Neural cell (in vitro differentiated cells): Measurements from ENCODE around the gene PKN1. TPM values are rescaled to one million over a fixed set of nuclear protein-coding genes. Genes with fewer than 3 reads are reported as not detected.

Experiments
- H2AFZ ChIP-seq: fragments of 200-600, 300-800 bp; sonication (generic), shearing (Covaris generic); 2 replicates; pipeline ENCODE4 v1.6.0; 2014; ENCODE audit warnings: low read depth, mild to moderate bottlenecking, antibody characterized with exemption, low read length, moderate library complexity
- H3F3A ChIP-seq: fragments of 200-600 bp; shearing (Covaris generic); 2 replicates; pipeline ENCODE4 v1.6.1; 2016; ENCODE audit warnings: mild to moderate bottlenecking, moderate library complexity, mixed read lengths, antibody characterized with exemption, low read length; ENCODE audit not compliant: insufficient read depth, poor library complexity, severe bottlenecking
- H3K27ac ChIP-seq: fragments of 200-600, 300-800 bp; sonication (generic), shearing (Covaris generic); 2 replicates; pipeline ENCODE4 v1.5.1; 2014; ENCODE audit warnings: mild to moderate bottlenecking, low read length, moderate library complexity
- H3K27me3 ChIP-seq: fragments of 300-800, 200-600 bp; sonication (generic), shearing (Covaris generic); 2 replicates; pipeline ENCODE4 v1.6.0; 2014; ENCODE audit warnings: mild to moderate bottlenecking, low read depth, low read length, moderate library complexity; ENCODE audit not compliant: insufficient read depth
- H3K36me3 ChIP-seq: fragments of 300-800, 200-600 bp; sonication (generic), shearing (Covaris generic); 2 replicates; pipeline ENCODE4 v1.5.1; 2014; ENCODE audit warnings: mild to moderate bottlenecking, antibody characterized with exemption, low read length, moderate library complexity; ENCODE audit not compliant: insufficient read depth
- H3K4me2 ChIP-seq: fragments of 300-800, 200-600 bp; sonication (generic), shearing (Covaris generic); 2 replicates; pipeline ENCODE4 v1.6.0; 2014; ENCODE audit warnings: mild to moderate bottlenecking, low read length
- H3K4me3 ChIP-seq: fragments of 300-800, 200-600 bp; sonication (generic), shearing (Covaris generic); 2 replicates; pipeline ENCODE4 v1.5.1; 2014; ENCODE audit warnings: mild to moderate bottlenecking, low read length, moderate library complexity
- H3K79me2 ChIP-seq: fragments of 200-600 bp; shearing (Covaris generic); replicated peaks from 2 replicates; pipeline ENCODE4 v1.6.0; 2014; ENCODE audit warnings: mild to moderate bottlenecking, low read length, moderate library complexity; ENCODE audit not compliant: insufficient read depth
- H3K9ac ChIP-seq: fragments of 300-800, 200-600 bp; sonication (generic), shearing (Covaris generic); 2 replicates; pipeline ENCODE4 v1.6.1; 2016; ENCODE audit warnings: mild to moderate bottlenecking, low read length, mixed read lengths
- H3K9me2 ChIP-seq: fragments of 200-600 bp; shearing (Covaris generic); 2 replicates; pipeline ENCODE4 v1.6.1; 2016; ENCODE audit warnings: mild to moderate bottlenecking, low read length, mixed read lengths; ENCODE audit not compliant: insufficient read depth
- H3K9me3 ChIP-seq: fragments of 200-600, 300-800 bp; sonication (generic), shearing (Covaris generic); 2 replicates; pipeline ENCODE4 v1.6.1; 2016; ENCODE audit warnings: mild to moderate bottlenecking, mixed run types, low read length, moderate library complexity, mixed read lengths
- H4K20me1 ChIP-seq: fragments of 200-600 bp; shearing (Covaris generic); 2 replicates; pipeline ENCODE4 v1.6.1; 2016; ENCODE audit warnings: mild to moderate bottlenecking, mixed run types; ENCODE audit not compliant: insufficient read depth
- CTCF ChIP-seq: fragments of 450-650 bp; IDR thresholded peaks from 2 replicates; pipeline ENCODE4 v1.5.1; 2014; ENCODE audit warnings: antibody characterized with exemption, mild to moderate bottlenecking, moderate library complexity; ENCODE audit not compliant: poor library complexity, severe bottlenecking
- EP300 ChIP-seq: fragments of 450-650 bp; conservative IDR thresholded peaks from 2 replicates; pipeline ENCODE4 v1.6.1; 2014; ENCODE audit warnings: antibody characterized with exemption, mild to moderate bottlenecking, moderate library complexity; ENCODE audit not compliant: poor library complexity, severe bottlenecking
- EZH2 ChIP-seq: fragments of 200-600, 300-800 bp; shearing (Covaris generic), sonication (generic); IDR thresholded peaks from 2 replicates; pipeline ENCODE4 v1.6.1; 2014; ENCODE audit warnings: antibody characterized with exemption, low read length, borderline replicate concordance, mild to moderate bottlenecking; ENCODE audit not compliant: insufficient read depth, poor library complexity, severe bottlenecking
- MXI1 ChIP-seq: fragments of 450-650 bp; conservative IDR thresholded peaks from 2 replicates; pipeline ENCODE4 v1.6.1; 2014; ENCODE audit warnings: antibody characterized with exemption, mild to moderate bottlenecking; ENCODE audit not compliant: poor library complexity, severe bottlenecking
- POLR2AphosphoS5 ChIP-seq: IDR thresholded peaks from 2 replicates; pipeline ENCODE4 v1.6.1; 2012
- RAD21 ChIP-seq: fragments of 450-650 bp; conservative IDR thresholded peaks from 2 replicates; pipeline ENCODE4 v1.6.1; 2014; ENCODE audit warnings: antibody characterized with exemption, mild to moderate bottlenecking, moderate library complexity
- REST ChIP-seq: IDR thresholded peaks from 2 replicates; pipeline ENCODE4 v1.6.1; 2012; ENCODE audit warnings: borderline replicate concordance
- SMC3 ChIP-seq: fragments of 450-650 bp; conservative IDR thresholded peaks from 2 replicates; pipeline ENCODE4 v1.6.1; 2014; ENCODE audit warnings: antibody characterized with exemption, mild to moderate bottlenecking, moderate library complexity; ENCODE audit not compliant: poor library complexity
- TAF1 ChIP-seq: IDR thresholded peaks from 2 replicates; pipeline ENCODE4 v1.6.1; 2012; ENCODE audit warnings: low read depth
- polyA plus RNA-seq: library from polyadenylated mRNA; depleted of rRNA; stranded (reverse); fragments of >200 nt; gene quantifications from 2 replicates; pipeline ENCODE4 v1.2.3, GENCODE V29; 2014

The PKN1 gene
- polyA plus RNA-seq, 1 donor from 2014 or later = 64.4 TPM

- no peaks in the 10 kb centered on the region for H3F3A ChIP-seq
- H3K9me3 ChIP-seq = no peaks in the 10 kb centered on the region
- H3K79me2 ChIP-seq = no peaks in the 10 kb centered on the region
- H2AFZ ChIP-seq = no peak overlapping the region
- TF ChIP-seq TAF1 = no peak
- no peak for TF ChIP-seq EP300
- TF ChIP-seq REST = no peak
- no peak for TF ChIP-seq SMC3
- no peak for TF ChIP-seq POLR2AphosphoS5
- no peak for TF ChIP-seq EZH2
- no peak for TF ChIP-seq RAD21
- no peak for TF ChIP-seq CTCF
- no peak for TF ChIP-seq MXI1
- no peak overlapping the region for H3K4me3 ChIP-seq
- H3K27me3 ChIP-seq = no peaks in the 10 kb centered on the region
- H4K20me1 ChIP-seq = no peaks in the 10 kb centered on the region
- no peak overlapping the region for H3K27ac ChIP-seq
- no peak overlapping the region for H3K9ac ChIP-seq
- H3K9me2 ChIP-seq = no peaks in the 10 kb centered on the region
- no peak overlapping the region for H3K4me2 ChIP-seq
- no peaks in the 10 kb centered on the region for H3K36me3 ChIP-seq
Observed at GRCh38 chr19:14467391-14467790, 34.3 kb downstream of the PKN1 start.

- H2AFZ ChIP-seq = no peak overlapping the region
- no peak overlapping the region for H3K27ac ChIP-seq
- H4K20me1 ChIP-seq = no peaks in the 10 kb centered on the region
- H3K9ac ChIP-seq = no peak overlapping the region
- H3K36me3 ChIP-seq = no peaks in the 10 kb centered on the region
- no peak for TF ChIP-seq MXI1
- TF ChIP-seq EZH2 = no peak
- no peak for TF ChIP-seq REST
- no peak for TF ChIP-seq EP300
- TF ChIP-seq CTCF = no peak
- TF ChIP-seq POLR2AphosphoS5 = no peak
- TF ChIP-seq TAF1 = no peak
- no peak for TF ChIP-seq RAD21
- no peak for TF ChIP-seq SMC3
- H3K79me2 ChIP-seq = no peaks in the 10 kb centered on the region
- H3F3A ChIP-seq = no peaks in the 10 kb centered on the region
- H3K4me3 ChIP-seq = no peak overlapping the region
- H3K4me2 ChIP-seq = no peak overlapping the region
- no peaks in the 10 kb centered on the region for H3K27me3 ChIP-seq
- H3K9me3 ChIP-seq = no peaks in the 10 kb centered on the region
- H3K9me2 ChIP-seq = no peaks in the 10 kb centered on the region
Observed at GRCh38 chr19:14467816-14468215, 34.7 kb downstream of the PKN1 start.
